Endothelial cell of umbilical vein (primary cell): ENCODE data around the gene PLXND1.

ENCODE experiments used
- CTCF ChIP-seq, 2 donors: IDR thresholded peaks; 1 replicate in 1 of 2; 2 replicates in 1 of 2; pipeline ENCODE4 v1.5.1; 2011; ENCODE audit warnings: low read length in 2 of 2, mild to moderate bottlenecking in 2 of 2, moderate library complexity in 2 of 2, control low read depth in 1 of 2, inconsistent platforms in 1 of 2, low read depth in 1 of 2; ENCODE audit not compliant: insufficient read depth in 1 of 2; ENCODE audit errors: extremely low read depth in 1 of 2
- EZH2 ChIP-seq: IDR thresholded peaks from 2 replicates; pipeline ENCODE4 v1.6.1; 2012; ENCODE audit warnings: borderline replicate concordance, low read depth, mild to moderate bottlenecking, moderate library complexity, low read length, inconsistent platforms; ENCODE audit not compliant: severe bottlenecking
- GATA2 ChIP-seq: IDR thresholded peaks from 2 replicates; pipeline ENCODE4 v1.7.0; 2011; ENCODE audit warnings: low read depth, mild to moderate bottlenecking, moderate library complexity, mixed read lengths, low read length; ENCODE audit not compliant: insufficient read length, insufficient read depth
- MYC ChIP-seq: IDR thresholded peaks from one replicate; pipeline ENCODE4 v1.6.1; 2011; ENCODE audit warnings: mild to moderate bottlenecking, low read depth, low read length

DNA sequence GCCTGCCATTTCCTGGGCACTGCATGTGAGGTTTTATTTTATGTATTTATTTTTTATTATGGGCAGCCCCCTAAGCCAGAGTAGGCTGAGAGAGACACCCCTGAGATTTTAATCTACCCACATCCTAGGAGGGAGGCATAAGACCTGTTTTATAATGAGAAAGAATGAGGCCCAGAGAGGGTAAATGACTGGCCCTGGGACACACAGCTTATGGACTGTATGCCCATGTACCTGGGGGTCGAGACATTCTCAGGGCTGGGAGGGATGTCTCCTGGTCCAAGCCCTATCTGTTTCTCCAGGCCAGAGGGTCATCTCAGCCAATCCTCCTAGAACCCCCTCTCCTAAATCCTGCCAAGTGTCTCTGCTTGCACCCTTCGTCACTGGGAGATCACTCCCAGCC lies 6.1 kb downstream of the PLXND1 start:
- TF ChIP-seq MYC (no peak), CTCF (IDR thresholded peaks at IDR 0.05; ENCODE audit: extremely low read depth in 1 of 2, insufficient read depth in 1 of 2, low read depth in 1 of 2, low read length in 2 of 2) (no peak), EZH2 (no peak), GATA2 (no peak)
